Activated T-cell treated with anti-CD3 and anti-CD28 coated beads, Interleukin-2, amount 50 U/mL, for 48 hours (primary cell): ENCODE results near the gene NUAK2.

Experiments used
- DNase-seq, 2 experiments: peaks; one replicate each; pipeline ENCODE4 v3.0.0-alpha.2; 2020

The NUAK2 gene

GRCh38 chr1:205345761-205346160, 24.2 kb upstream of the NUAK2 start:
- no peak for DNase-seq

- DNase-seq: peak; percentile 50 to 56
Observed at GRCh38 chr1:205344066-205344928, 22.8 kb upstream of the NUAK2 start.

GRCh38 chr1:205343431-205344065, 22.0 kb upstream of the NUAK2 start:
- peak in 1 of 2 experiments; percentile 51 for DNase-seq

- DNase-seq: no peak
Observed at GRCh38 chr1:205342986-205343385, 21.4 kb upstream of the NUAK2 start.

GRCh38 chr1:205340676-205341075, 19.1 kb upstream of the NUAK2 start:
- DNase-seq: no peak

GRCh38 chr1:205339717-205340116, 18.2 kb upstream of the NUAK2 start:
- DNase-seq: no peak

GRCh38 chr1:205339197-205339702, 17.7 kb upstream of the NUAK2 start:
- no peak for DNase-seq

GRCh38 chr1:205338011-205338410, 16.5 kb upstream of the NUAK2 start:
- DNase-seq: no peak

- DNase-seq: no peak
Observed at GRCh38 chr1:205337481-205337880, 15.9 kb upstream of the NUAK2 start.

- peak; percentile 86 to 88 for DNase-seq
Observed at GRCh38 chr1:205335692-205336091, 14.1 kb upstream of the NUAK2 start.

GRCh38 chr1:205332015-205332791, 10.7 kb upstream of the NUAK2 start:
- no peak for DNase-seq

- DNase-seq: no peak
Observed at GRCh38 chr1:205330150-205330549, 8.6 kb upstream of the NUAK2 start.

- no peak for DNase-seq
Observed at GRCh38 chr1:205329719-205330118, 8.2 kb upstream of the NUAK2 start.

GRCh38 chr1:205328476-205328875, 6.9 kb upstream of the NUAK2 start:
- DNase-seq: no peak

GRCh38 chr1:205326812-205327466, 5.4 kb upstream of the NUAK2 start:
- no peak for DNase-seq

GRCh38 chr1:205325334-205325884, 3.9 kb upstream of the NUAK2 start:
- DNase-seq: peak; percentile 66 to 71

GRCh38 chr1:205324781-205325180, 3.2 kb upstream of the NUAK2 start:
- no peak for DNase-seq

- DNase-seq: no peak
Observed at GRCh38 chr1:205323794-205324193, 2.2 kb upstream of the NUAK2 start.

GRCh38 chr1:205321959-205322283, 376 bp upstream of the NUAK2 start:
- no peak for DNase-seq

- DNase-seq: peak; percentile 49 to 53
Observed at GRCh38 chr1:205319081-205320018, 2.2 kb downstream of the NUAK2 start.

- no peak for DNase-seq
Observed at GRCh38 chr1:205318231-205318991, 3.1 kb downstream of the NUAK2 start.
